GM12878 (cell line): ENCODE results near the gene FTO. TPM values are rescaled to one million over a fixed set of nuclear protein-coding genes. Genes with fewer than 3 reads are reported as not detected.

ENCODE experiments used
- ATAC-seq: fragments of 200-7000 bp; cut with Tn5 transposase; 3 replicates; pipeline ENCODE4 v1.9.1; 2020; ENCODE audit warnings: mild to moderate bottlenecking, moderate library complexity
- BruUV-seq: library from RNA; stranded (reverse); fragments of 400-500 nt; replicated peaks from 2 replicates; lab custom pipeline; 2021; lab: Mats Ljungman, UMichigan
- CTCF ChIA-PET: fragments of 300-600 bp; sonication (Branson Sonifier 250); formaldehyde crosslinking; extraction: SDS; loops from one replicate; lab custom pipeline; 2021; ENCODE audit warnings: inconsistent platforms; lab: Yijun Ruan, JAX
- POLR2A ChIA-PET: fragments of 350-600 bp; formaldehyde crosslinking; extraction: SDS; loops from one replicate; lab custom pipeline; 2021; ENCODE audit warnings: inconsistent platforms; lab: Charles Lee
- RAD21 ChIA-PET: fragments of 300-600 bp; sonication (Branson Sonifier 250); formaldehyde crosslinking; loops from one replicate; lab custom pipeline; 2023; ENCODE audit warnings: antibody characterized with exemption; ENCODE audit not compliant: unreplicated experiment; lab: Charles Lee
- SMC1A ChIA-PET: fragments of 300-600 bp; sonication (Branson Sonifier 250); formaldehyde crosslinking; loops from one replicate; lab custom pipeline; 2023; ENCODE audit not compliant: unreplicated experiment, uncharacterized antibody; lab: Charles Lee
- DNase-seq: peaks from one replicate; pipeline ENCODE4 v3.0.0-alpha.2; 2011; ENCODE audit warnings: low read depth, low spot score
- FAIRE-seq: peaks from 3 replicates; lab custom pipeline; 2011; peaks lifted over from hg19 to GRCh38; lab: Jason Lieb, UNC
- H2AFZ ChIP-seq: 2 replicates; pipeline ENCODE4 v1.6.0; 2011; ENCODE audit warnings: low read depth, low read length, control low read depth; ENCODE audit not compliant: control insufficient read depth
- H3K27ac ChIP-seq: 2 replicates; pipeline ENCODE4 v1.5.1; 2011; ENCODE audit warnings: control low read depth; ENCODE audit not compliant: control insufficient read depth, insufficient read depth
- H3K27me3 ChIP-seq, 2 experiments: replicated peaks in 1 of 2; 2 replicates each; pipeline versions ENCODE4 v1.6.0 to v1.6.1; 2011; ENCODE audit warnings: low read length in 1 of 2; ENCODE audit not compliant: control insufficient read depth in 2 of 2, insufficient read depth in 2 of 2
- H3K36me3 ChIP-seq, 2 experiments: 2 replicates each; pipeline ENCODE4 v1.5.1; 2011; ENCODE audit warnings: low read length in 1 of 2; ENCODE audit not compliant: control insufficient read depth in 2 of 2, insufficient read depth in 2 of 2
- H3K4me1 ChIP-seq: 2 replicates; pipeline ENCODE4 v1.6.1; 2011; ENCODE audit warnings: mild to moderate bottlenecking, low read length, moderate library complexity, mixed read lengths; ENCODE audit not compliant: control insufficient read depth, insufficient read depth
- H3K4me2 ChIP-seq: 2 replicates; pipeline ENCODE4 v1.6.0; 2011; ENCODE audit warnings: control low read depth; ENCODE audit not compliant: control insufficient read depth, insufficient read depth
- H3K4me3 ChIP-seq: fragments of 200-600 bp; sonication (generic); 2 replicates; pipeline ENCODE4 v1.5.1; 2016
- H3K79me2 ChIP-seq: 2 replicates; pipeline ENCODE4 v1.6.0; 2011; ENCODE audit warnings: low read length; ENCODE audit not compliant: control insufficient read depth, insufficient read depth
- H3K9ac ChIP-seq: 2 replicates; pipeline ENCODE4 v1.8.0; 2011; ENCODE audit warnings: low read length, control low read depth, mixed read lengths; ENCODE audit not compliant: control insufficient read depth, insufficient read depth
- H3K9me3 ChIP-seq: replicated peaks from 3 replicates; pipeline ENCODE4 v1.5.1; 2011; ENCODE audit warnings: mild to moderate bottlenecking, low read length; ENCODE audit not compliant: control insufficient read depth, insufficient read depth
- H4K20me1 ChIP-seq: 2 replicates; pipeline ENCODE4 v1.6.0; 2011; ENCODE audit not compliant: control insufficient read depth, insufficient read depth
- ATF3 ChIP-seq: IDR thresholded peaks from 2 replicates; pipeline ENCODE4 v1.6.1; 2011; ENCODE audit warnings: low read depth, mild to moderate bottlenecking, low read length, moderate library complexity, borderline replicate concordance; ENCODE audit errors: extremely low read depth
- KAT2A ChIP-seq: conservative IDR thresholded peaks from 2 replicates; pipeline ENCODE4 v1.6.1; 2011; ENCODE audit warnings: low read depth, low read length; ENCODE audit not compliant: control insufficient read depth
- NRF1 ChIP-seq: conservative IDR thresholded peaks from 2 replicates; pipeline ENCODE4 v1.6.1; 2011; ENCODE audit warnings: mild to moderate bottlenecking, low read depth, low read length, improper control_type of control experiment
- RELB ChIP-seq: fragments of 450-650 bp; IDR thresholded peaks from 2 replicates; pipeline ENCODE4 v1.6.1; 2017; ENCODE audit warnings: low read depth, mild to moderate bottlenecking, moderate library complexity
- WGBS: methylation state at CpG from one replicate; pipeline ENCODE4 v1.1.6; 2016; ENCODE audit warnings: low lambda C conversion rate; ENCODE audit not compliant: insufficient replicate concordance, insufficient coverage; ENCODE audit errors: missing lambda C conversion rate; 5-methylcytosine and 5-hydroxymethylcytosine counted together
- in situ Hi-C: fragments of 300-500 bp; cut with MboI; formaldehyde crosslinking; loops from 9 replicates; pipeline ENCODE4 v1.14.3; 2018; ENCODE audit warnings: mixed read lengths
- intact Hi-C: fragments of 100-400 bp; cut with micrococcal nuclease; formaldehyde crosslinking; loops from one replicate; pipeline ENCODE4 v1.14.2; 2022; ENCODE audit not compliant: unreplicated experiment
- polyA plus RNA-seq, 11 experiments: library from polyadenylated mRNA; depleted of rRNA in 4 of 11; unstranded in 6 of 11; stranded (reverse) in 5 of 11; fragments of >200 nt; fragmentation: Nextera tagmentation in 4 of 11; fragmentation: Illumina TruSeq in 1 of 11; extraction: Ambion mirVana in 4 of 11; extraction: Trizol in 1 of 11; gene quantifications; 1 replicate in 1 of 11; 2 replicates in 10 of 11; pipeline versions ENCODE4 v1.2.1 to v1.2.3, GENCODE V29; 2011 to 2016; ENCODE audit warnings: inconsistent platforms in 2 of 11, missing spikeins in 2 of 11, low read depth in 1 of 11
- total RNA-seq, 4 experiments: library from RNA; depleted of rRNA in 3 of 4; stranded (reverse); fragments of >200 nt in 3 of 4; fragmentation: Illumina TruSeq in 1 of 4; extraction: Trizol in 1 of 4; gene quantifications; 2 replicates each; pipeline versions ENCODE4 v1.2.1 to v1.2.3, GENCODE V29; 2013 to 2021

The FTO gene
- total and polyA plus RNA-seq, 10 of the 15 experiments (the other 5 are each of a cell fraction or from before 2014, with no cell fraction given): 20.1 to 55.0 (median 47.0) TPM

GRCh38 chr16:54055191-54055590, 351.2 kb downstream of the FTO start:
- no TSS peak for BruUV-seq
- Histone ChIP-seq H3K4me3 (no peak overlapping the region), H3K4me2 (no peak overlapping the region), H3K4me1 (no peaks in the 10 kb centered on the region), H3K27ac (no peak overlapping the region), H4K20me1 (no peaks in the 10 kb centered on the region; the same call in 1 of the 2 replicates), H3K9me3 (no peaks in the 10 kb centered on the region), H3K9ac (no peak overlapping the region), H2AFZ (no peak overlapping the region), H3K79me2 (no peaks in the 10 kb centered on the region), H3K27me3 (no peaks in the 10 kb centered on the region), H3K36me3 (no peaks in the 10 kb centered on the region)
- 97% methylated on average over 4 of the region's 4 CpGs for WGBS
- intact Hi-C loops (no loop called here), in situ Hi-C loops (no loop called here)
- ChIA-PET RAD21 (no interaction called here), POLR2A (interaction anchor here (0.6 kb wide), 1 partner anchor 478 kb away, joined by 5 read pairs; no protein-coding TSS in a partner anchor), CTCF (no interaction called here), SMC1A (interaction anchor here (1.4 kb wide), 1 partner anchor 10 kb away, joined by 5 read pairs; no protein-coding TSS in a partner anchor)
- ATAC-seq (no peak), DNase-seq (no peak), FAIRE-seq (no peak)
- TF ChIP-seq RELB (no peak), KAT2A (no peak), NRF1 (no peak), ATF3 (no peak)
